Fibroblast of peridontal ligament (primary cell): ENCODE data around the gene REEP2.
"Not testable (repeated sequence)": the region's sequence is repeated elsewhere in the genome, so short reads cannot be mapped to it uniquely, and the experiment has no call there.

Experiments
- DNase-seq: peaks from one replicate; pipeline ENCODE4 v3.0.0-alpha.2; 2010; ENCODE audit errors: extremely low read depth

REEP2 gene

GRCh38 chr5:138438724-138439476 lies at the start of gene REEP2:
REEP2 (plus strand) TSS chr5:138439057; CDS start chr5:138439209, 152 bp downstream.
- DNase-seq, result peak; percentile 23

- DNase-seq, result no peak
Measured at GRCh38 chr5:138389332-138389731, 49.5 kb upstream of the REEP2 start.

DNA sequence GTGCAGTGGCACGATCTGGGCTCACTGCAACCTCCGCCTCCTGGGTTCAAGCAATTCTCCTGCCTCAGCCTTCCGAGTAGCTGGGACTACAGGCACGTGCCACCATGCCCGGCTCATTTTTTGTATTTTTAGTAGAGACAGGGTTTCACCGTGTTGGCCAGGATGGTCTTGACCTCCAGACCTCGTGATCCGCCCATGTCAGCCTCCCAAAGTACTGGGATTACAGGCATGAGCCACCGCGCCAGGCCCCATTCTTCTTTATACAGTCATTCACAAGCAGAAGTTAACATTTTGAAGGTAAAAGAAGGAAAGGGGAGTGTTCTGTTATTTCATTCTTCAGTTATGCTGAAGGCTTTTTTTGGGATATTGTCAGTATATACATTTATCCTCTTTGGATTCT lies 48.9 kb upstream of the REEP2 start:
- not testable (repeated sequence) for DNase-seq

DNA sequence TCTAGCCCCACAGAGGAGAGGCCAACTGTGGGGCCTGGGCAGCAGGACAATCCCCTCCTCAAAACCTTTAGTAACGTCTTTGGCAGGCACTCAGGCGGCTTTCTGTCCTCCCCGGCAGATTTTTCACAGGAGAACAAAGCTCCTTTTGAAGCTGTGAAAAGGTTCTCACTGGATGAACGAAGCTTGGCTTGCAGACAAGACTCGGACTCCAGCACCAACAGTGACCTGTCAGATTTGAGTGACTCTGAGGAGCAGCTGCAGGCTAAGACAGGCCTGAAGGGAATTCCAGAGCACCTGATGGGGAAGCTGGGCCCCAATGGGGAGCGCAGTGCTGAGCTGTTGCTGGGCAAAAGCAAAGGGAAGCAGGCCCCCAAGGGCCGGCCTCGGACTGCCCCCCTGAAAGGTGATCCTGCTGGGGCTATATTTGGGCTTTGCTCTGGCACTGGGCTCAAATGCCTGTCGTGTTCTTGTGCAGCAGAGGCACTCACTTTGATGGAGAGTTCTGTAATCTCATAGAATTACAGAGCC lies 46.9 kb upstream of the REEP2 start:
- DNase-seq, result no peak

DNA sequence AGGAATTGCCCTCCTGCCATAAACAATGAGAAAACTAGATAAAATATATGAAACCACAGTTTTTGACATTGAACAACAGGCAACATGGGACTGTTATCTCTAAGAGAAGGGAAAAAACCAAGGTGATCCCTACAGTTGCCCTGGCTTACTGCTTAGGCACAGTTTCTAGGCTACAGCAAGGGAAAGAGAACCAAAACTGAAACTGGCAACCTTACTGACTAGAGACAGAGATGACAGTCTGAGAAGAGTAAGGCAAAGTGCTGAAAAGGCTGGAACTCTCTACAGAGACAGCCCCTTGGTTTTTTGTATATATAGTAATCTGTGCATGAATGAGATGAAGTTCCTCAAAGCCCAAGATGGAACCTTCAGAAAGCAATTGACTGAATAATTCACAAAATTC lies 36.2 kb upstream of the REEP2 start:
- DNase-seq, result no peak

DNA sequence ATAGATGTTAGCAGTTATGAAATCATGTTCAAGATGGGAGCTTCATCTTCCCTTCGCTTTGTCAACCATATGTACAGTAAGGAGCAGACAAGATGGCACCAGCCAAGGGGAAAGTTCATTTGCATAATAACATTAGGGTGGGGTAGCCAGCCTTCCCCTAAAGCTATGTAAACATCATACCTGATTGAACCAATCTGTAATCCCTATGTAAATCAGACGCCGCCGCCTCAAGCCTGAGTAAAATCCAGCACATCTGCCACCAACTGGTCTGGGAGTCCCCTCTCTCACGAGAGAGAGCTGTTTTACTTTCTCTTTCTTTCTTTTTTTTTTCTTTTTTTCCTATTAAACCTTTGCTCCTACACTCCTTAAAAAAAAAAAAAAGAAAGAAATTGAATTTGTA lies 30.8 kb upstream of the REEP2 start:
- peak; percentile 7 for DNase-seq

DNA sequence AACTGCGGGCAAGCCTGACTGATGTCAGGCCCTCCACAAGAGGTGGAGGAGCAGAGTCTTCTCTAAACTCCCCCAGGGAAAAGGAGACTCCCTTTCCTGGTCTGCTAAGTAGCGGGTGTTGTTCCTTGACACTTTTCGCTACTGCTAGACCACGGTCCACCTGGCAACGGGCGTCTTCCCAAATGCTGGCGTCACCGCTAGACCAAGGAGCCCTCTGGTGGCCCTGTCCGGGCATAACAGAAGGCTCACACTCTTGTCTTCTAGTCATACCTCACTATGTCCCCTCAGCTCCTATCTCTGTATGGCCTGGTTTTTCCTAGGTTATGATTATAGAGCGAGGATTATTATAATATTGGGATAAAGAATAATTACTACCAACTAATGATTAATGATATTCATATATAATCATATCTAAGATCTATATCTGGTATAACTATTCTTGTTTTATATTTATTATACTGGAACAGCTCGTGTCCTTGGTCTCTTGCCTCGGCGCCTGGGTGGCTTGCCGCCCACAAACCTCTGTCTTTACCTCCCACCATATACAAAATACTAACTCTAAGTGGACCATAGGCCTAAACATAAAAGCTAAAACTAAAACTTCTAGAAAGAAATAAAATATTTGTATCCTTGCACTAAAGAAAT lies 27.7 kb upstream of the REEP2 start:
- peak; percentile 26 for DNase-seq

- DNase-seq, result no peak
Measured at GRCh38 chr5:138418444-138418843, 20.4 kb upstream of the REEP2 start.

- DNase-seq, result no peak
Measured at GRCh38 chr5:138425079-138425478, 13.8 kb upstream of the REEP2 start.

GRCh38 chr5:138435943-138436342 lies 2.9 kb upstream of the REEP2 start:
- no peak for DNase-seq

- DNase-seq, result no peak
Measured at GRCh38 chr5:138438003-138438723, 694 bp upstream of the REEP2 start.

DNA sequence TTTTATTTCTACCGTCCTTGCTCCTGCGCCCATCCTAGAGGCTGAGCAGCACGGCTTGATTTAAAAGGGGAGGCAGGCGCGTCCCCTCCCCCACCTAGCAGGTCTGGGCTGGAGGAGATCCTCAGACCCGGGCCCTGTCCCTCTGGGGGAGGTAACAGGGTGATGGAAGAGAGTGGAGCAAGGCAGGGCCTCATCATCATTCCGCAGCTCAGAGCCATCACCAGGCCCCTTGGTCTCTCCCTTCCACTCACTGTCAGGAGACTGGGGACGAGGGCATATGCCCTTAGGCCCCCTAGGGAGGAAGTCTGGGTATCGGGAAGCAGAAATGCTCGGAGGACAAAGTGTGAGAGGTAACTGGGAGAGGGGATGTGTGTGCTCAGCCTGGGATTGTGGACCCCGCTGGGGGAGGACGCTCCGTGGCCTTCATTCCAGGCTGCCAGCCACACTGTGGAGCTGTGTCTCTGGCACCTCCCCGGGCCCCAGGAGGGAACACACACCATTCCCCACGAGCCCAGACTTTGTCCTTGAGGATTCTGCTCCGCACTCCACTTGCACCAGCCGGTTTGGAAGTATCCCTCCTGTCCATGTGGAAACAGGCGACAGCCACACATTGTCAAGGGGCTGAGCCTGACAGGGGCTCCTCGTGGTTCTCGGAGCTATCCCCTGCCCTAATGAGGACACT lies 761 bp downstream of the REEP2 start:
- no peak for DNase-seq

GRCh38 chr5:138440159-138441073 lies 1.6 kb downstream of the REEP2 start:
- DNase-seq, result no peak

GRCh38 chr5:138441221-138441620 lies 2.4 kb downstream of the REEP2 start:
- no peak for DNase-seq

DNA sequence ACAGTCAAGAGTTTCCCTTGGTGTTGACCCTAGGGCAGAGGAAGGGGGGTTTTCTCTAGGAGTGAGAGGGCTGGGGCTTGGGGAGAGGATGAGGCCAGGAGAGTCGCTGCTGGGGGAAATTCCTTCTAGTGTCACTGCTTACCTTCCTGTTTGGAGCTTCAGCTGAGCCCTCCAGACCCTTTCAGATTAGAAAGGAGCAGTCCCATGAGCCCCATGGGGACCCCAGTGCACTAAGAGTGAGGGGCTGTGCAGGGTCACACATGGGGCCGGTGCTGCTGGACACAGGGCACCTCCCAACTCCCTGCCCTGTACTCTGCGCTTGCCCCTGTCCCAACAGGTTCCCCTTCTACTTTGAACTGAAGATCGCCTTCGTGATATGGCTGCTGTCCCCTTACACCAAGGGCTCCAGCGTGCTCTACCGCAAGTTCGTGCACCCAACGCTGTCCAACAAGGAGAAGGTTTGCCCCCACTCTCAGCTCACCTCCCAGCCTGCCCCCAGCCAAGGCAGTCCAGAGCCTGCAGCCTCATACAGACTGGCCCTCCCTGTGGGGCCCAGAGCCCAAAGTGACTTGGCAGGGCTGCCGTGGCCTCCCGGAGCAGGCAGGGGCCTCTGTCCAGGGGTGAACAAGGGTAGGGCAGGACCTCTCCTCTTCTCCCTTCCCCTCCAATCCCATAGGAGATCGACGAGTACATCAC lies 5.4 kb downstream of the REEP2 start:
- DNase-seq, result no peak

- no peak for DNase-seq
Measured at GRCh38 chr5:138444774-138445546, 6.1 kb downstream of the REEP2 start.

DNA sequence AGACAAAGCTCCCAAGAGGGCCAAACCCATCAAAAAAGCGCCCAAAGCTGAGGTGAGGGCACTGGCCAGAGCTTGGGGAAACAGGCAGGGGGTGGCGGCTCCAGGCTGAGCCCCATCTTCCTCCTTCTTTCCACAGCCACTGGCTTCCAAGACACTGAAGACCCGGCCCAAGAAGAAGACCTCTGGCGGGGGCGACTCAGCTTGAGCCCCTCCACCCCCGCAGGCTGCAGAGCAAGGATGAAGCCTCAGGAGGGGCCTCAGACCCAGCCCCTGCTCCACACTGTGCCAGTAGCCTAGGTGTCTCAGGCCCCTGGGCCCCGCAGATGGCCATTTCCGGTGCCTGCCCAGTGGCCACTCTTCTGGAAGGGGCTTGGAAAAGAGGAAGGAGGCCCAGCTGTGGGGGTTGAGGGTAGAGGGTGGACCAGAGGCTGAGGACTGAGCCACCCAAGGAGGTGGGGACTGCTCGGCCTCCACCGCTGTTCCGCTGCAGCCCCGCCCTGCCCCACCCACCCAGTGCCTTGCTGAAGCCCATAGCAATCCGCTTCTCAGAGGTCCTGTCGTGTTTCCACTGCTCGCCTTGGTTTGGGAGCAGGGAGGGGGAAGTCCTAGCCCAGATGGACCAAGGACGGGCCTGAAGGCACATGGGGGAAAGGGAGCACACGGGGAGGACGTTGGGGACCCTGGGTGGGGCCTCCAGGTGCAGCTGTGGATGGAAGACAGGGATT lies 6.9 kb downstream of the REEP2 start:
- no peak for DNase-seq

DNA sequence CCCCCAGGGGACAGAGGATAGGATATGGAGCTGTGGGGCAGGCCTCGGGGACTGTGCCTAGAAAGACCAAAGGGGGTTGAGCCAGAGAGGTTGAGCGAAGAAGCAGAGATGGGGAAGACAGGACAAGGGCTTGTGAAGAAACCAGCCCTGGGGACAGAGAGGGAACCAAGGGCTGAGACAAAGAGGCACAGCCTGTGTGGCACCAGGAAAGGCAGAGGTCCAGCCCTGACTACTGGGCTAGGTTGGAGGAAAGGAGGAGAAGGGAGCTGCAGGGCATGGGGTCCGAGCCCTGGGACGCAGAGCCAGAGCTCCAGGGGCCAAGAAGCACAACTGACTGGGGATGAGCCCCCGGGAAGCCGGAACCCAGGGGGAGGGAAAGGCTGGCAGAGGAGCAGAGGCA lies 9.2 kb downstream of the REEP2 start:
- DNase-seq, result no peak
